Uterus (tissue), 4 donors: ENCODE results near the gene CCDC157. TPM values are rescaled to one million over a fixed set of nuclear protein-coding genes. Genes with fewer than 3 reads are reported as not detected.

Source experiments
- DNase-seq, 2 donors: peaks; one replicate each; pipeline ENCODE4 v3.0.0-alpha.2; 2019 to 2020
- H3K27ac ChIP-seq, 2 donors: fragments of 200-600 bp; sonication (generic); 1 replicate in 1 of 2; 2 replicates in 1 of 2; pipeline ENCODE4 v1.5.1; 2016 to 2018
- H3K27me3 ChIP-seq, 2 donors: fragments of 200-600 bp; sonication (generic); one replicate each; pipeline ENCODE4 v1.5.1; 2018 to 2019; ENCODE audit warnings: control low read depth in 1 of 2
- H3K36me3 ChIP-seq, 2 donors: fragments of 200-600 bp; sonication (generic); one replicate each; pipeline ENCODE4 v1.5.1; 2019; ENCODE audit warnings: control low read depth in 1 of 2
- H3K4me1 ChIP-seq, 2 donors: fragments of 200-600 bp; sonication (generic); one replicate each; pipeline ENCODE4 v1.5.1; 2018 to 2019; ENCODE audit warnings: control low read depth in 1 of 2
- H3K4me3 ChIP-seq, 2 donors: fragments of 200-600 bp; sonication (generic); 1 replicate in 1 of 2; 2 replicates in 1 of 2; pipeline ENCODE4 v1.5.1; 2018 to 2019; ENCODE audit warnings: mild to moderate bottlenecking in 1 of 2
- H3K9me3 ChIP-seq, 2 donors: fragments of 200-600 bp; sonication (generic); one replicate each; pipeline ENCODE4 v1.5.1; 2019; ENCODE audit warnings: control low read depth in 1 of 2
- CTCF ChIP-seq, 4 experiments: fragments of 200-600 bp in 2 of 4; fragments of 450-650 bp in 2 of 4; sonication (generic) in 2 of 4; IDR thresholded peaks; one replicate each; pipeline ENCODE4 v1.5.1; 2016 to 2019; ENCODE audit warnings: antibody characterized with exemption in 4 of 4, mild to moderate bottlenecking in 2 of 4, moderate library complexity in 1 of 4
- POLR2A ChIP-seq, 2 donors: fragments of 450-650 bp; IDR thresholded peaks; one replicate each; pipeline ENCODE4 v1.6.1; 2016; ENCODE audit warnings: antibody characterized with exemption in 2 of 2, mild to moderate bottlenecking in 1 of 2, moderate library complexity in 1 of 2
- intact Hi-C: fragments of 100-400 bp; cut with DNase I; formaldehyde crosslinking; loops from one replicate; pipeline ENCODE4 v1.15.1; 2023; ENCODE audit warnings: low total_unique reads
- total RNA-seq, 4 donors: library from RNA; depleted of rRNA in 3 of 4; stranded (reverse); fragments of >200 nt in 3 of 4; gene quantifications; one replicate each; pipeline versions ENCODE4 v1.1.0 to v1.2.4, GENCODE V29; 2014 to 2023
- donor health status: DM: yes; HTN: yes; CAD: no.

Gene CCDC157
- total RNA-seq, 4 donors from 2014 or later, result 2.9 to 6.8 (median 4.6) TPM; not detected in 1

- H3K4me3 ChIP-seq, result no peak overlapping the region
- no peaks in the 10 kb centered on the region for H3K27me3 ChIP-seq
- no peak for DNase-seq
- no peaks in the 10 kb centered on the region for H3K9me3 ChIP-seq
- peak overlapping the region; percentile 83 to 95 for H3K27ac ChIP-seq
- no peaks in the 10 kb centered on the region for H3K36me3 ChIP-seq
- TF ChIP-seq POLR2A (IDR thresholded peaks at IDR 0.05) (no peak), CTCF (IDR thresholded peaks at IDR 0.05) (no peak)
- H3K4me1 ChIP-seq, result peaks cover 0 to 21% of the 10 kb centered on the region in 2 donors
- intact Hi-C loops, result no loop called here
Measured at GRCh38 chr22:30421695-30422480, 65.1 kb downstream of the CCDC157 start.

- Histone ChIP-seq H3K4me1 (peaks cover 0 to 21% of the 10 kb centered on the region in 2 donors), H3K36me3 (no peaks in the 10 kb centered on the region), H3K27ac (peak overlapping the region; percentile 83 to 95), H3K27me3 (no peaks in the 10 kb centered on the region), H3K4me3 (peak overlapping the region; percentile 64 to 65), H3K9me3 (no peaks in the 10 kb centered on the region)
- intact Hi-C loops, result no loop called here
- TF ChIP-seq CTCF (IDR thresholded peaks at IDR 0.05), result no peak
- TF ChIP-seq POLR2A (IDR thresholded peaks at IDR 0.05), result peak in 1 of 2 donors; percentile 7
- DNase-seq, result peak; percentile 68 to 72
Measured at GRCh38 chr22:30422481-30423300, 65.9 kb downstream of the CCDC157 start.

- H3K4me3 ChIP-seq, result peak overlapping the region; percentile 64 to 65
- TF ChIP-seq POLR2A (IDR thresholded peaks at IDR 0.05), result peak in 1 of 2 donors; percentile 88
- peak in 2 of 4 experiments; percentile 15 to 34 for TF ChIP-seq CTCF (IDR thresholded peaks at IDR 0.05)
- no peaks in the 10 kb centered on the region for H3K9me3 ChIP-seq
- peak in 1 of 2 donors; percentile 53 for DNase-seq
- intact Hi-C loops, result no loop called here
- H3K27me3 ChIP-seq, result no peaks in the 10 kb centered on the region
- H3K36me3 ChIP-seq, result no peaks in the 10 kb centered on the region
- H3K4me1 ChIP-seq, result peaks cover 0 to 21% of the 10 kb centered on the region in 2 donors
- H3K27ac ChIP-seq, result peak overlapping the region; percentile 83 to 95
Measured at GRCh38 chr22:30423301-30423958, 66.6 kb downstream of the CCDC157 start.

- peak overlapping the region; percentile 83 to 95 for H3K27ac ChIP-seq
- TF ChIP-seq CTCF (IDR thresholded peaks at IDR 0.05) (peak in 1 of 4 experiments; percentile 1), POLR2A (IDR thresholded peaks at IDR 0.05) (peak; percentile 64 to 65)
- H3K9me3 ChIP-seq, result no peaks in the 10 kb centered on the region
- peak overlapping the region; percentile 64 to 65 for H3K4me3 ChIP-seq
- H3K4me1 ChIP-seq, result peaks cover 0 to 21% of the 10 kb centered on the region in 2 donors
- no peaks in the 10 kb centered on the region for H3K36me3 ChIP-seq
- intact Hi-C loops, result no loop called here
- DNase-seq, result peak; percentile 99
- no peaks in the 10 kb centered on the region for H3K27me3 ChIP-seq
Measured at GRCh38 chr22:30423959-30424533, 67.2 kb downstream of the CCDC157 start.
